Measurements from ENCODE around the gene SPATA18. TPM values are rescaled to one million over a fixed set of nuclear protein-coding genes. Genes with fewer than 3 reads are reported as not detected.
A peak's percentile ranks its signal among the peaks of the same experiment; 100 is the strongest.

SPATA18 gene
- total and polyA plus RNA-seq, 2 of the 13 experiments (the other 11 are each of a cell fraction or from before 2014, with no cell fraction given): 5.7 to 13.2 TPM

- TF ChIP-seq ZNF782 (CRISPR knock-in tag; IDR thresholded peaks at IDR 0.05; ENCODE audit: borderline replicate concordance) (no peak), KAT7 (CRISPR knock-in tag; IDR thresholded peaks at IDR 0.05; ENCODE audit: borderline replicate concordance) (0 out of 2 replicates have a peak, but pooled peaks have one; percentile 6), HINFP (CRISPR knock-in tag; IDR thresholded peaks at IDR 0.05; ENCODE audit: low read depth) (peak; percentile 39; the same call in 1 of the 2 replicates), ZNF296 (CRISPR knock-in tag; conservative IDR thresholded peaks at IDR 0.05) (no peak), GABPB1 (CRISPR knock-in tag; IDR thresholded peaks at IDR 0.05) (no peak; the same call in 1 of the 2 replicates), NFE2L2 (IDR thresholded peaks at IDR 0.05; ENCODE audit: low read length) (no peak), ZNF329 (CRISPR knock-in tag; IDR thresholded peaks at IDR 0.05; ENCODE audit: low read depth) (no peak), KDM6A (CRISPR knock-in tag; IDR thresholded peaks at IDR 0.05; ENCODE audit: low read depth) (no peak), SP140L (CRISPR knock-in tag; IDR thresholded peaks at IDR 0.05; ENCODE audit: borderline replicate concordance) (no peak), TP53 (CRISPR knock-in tag; conservative IDR thresholded peaks at IDR 0.05) (no peak), ZNF674 (CRISPR knock-in tag; IDR thresholded peaks at IDR 0.05; ENCODE audit: low read depth) (no peak), ZBTB14 (CRISPR knock-in tag; IDR thresholded peaks at IDR 0.05) (peak; percentile 69), PRPF4 (IDR thresholded peaks at IDR 0.05; ENCODE audit: low read depth, low read length, poor library complexity, severe bottlenecking) (no peak), ZFYVE20 (CRISPR knock-in tag; IDR thresholded peaks at IDR 0.05; ENCODE audit: borderline replicate concordance, low read depth) (no peak), LBX2 (CRISPR knock-in tag; IDR thresholded peaks at IDR 0.05; ENCODE audit: borderline replicate concordance) (no peak), ZSCAN21 (CRISPR knock-in tag; IDR thresholded peaks at IDR 0.05; ENCODE audit: borderline replicate concordance) (peak; percentile 62; the same call in 1 of the 2 replicates), E2F1 (CRISPR knock-in tag; IDR thresholded peaks at IDR 0.05) (no peak), SAP130 (CRISPR knock-in tag; IDR thresholded peaks at IDR 0.05; ENCODE audit: low read depth) (peak; percentile 18; the same call in 1 of the 2 replicates), ZNF800 (CRISPR knock-in tag; IDR thresholded peaks at IDR 0.05) (no peak), ZNF639 (CRISPR knock-in tag; conservative IDR thresholded peaks at IDR 0.05) (no peak), ZNF770 (CRISPR knock-in tag; IDR thresholded peaks at IDR 0.05) (no peak)
These were observed at the start of gene SPATA18 (continued) for GRCh38 chr4:52051213-52051614.

Measured in HepG2 (cell line).